GM18873 (cell line): ENCODE measurements around the gene NAA11.
A peak's percentile ranks its signal among the peaks of the same experiment; 100 is the strongest.

Experiments used
- ATAC-seq: cut with Tn5 transposase; IDR thresholded peaks from one replicate; pipeline ENCODE4 v1.9.1; 2021; ENCODE audit warnings: mild to moderate bottlenecking, moderate library complexity, moderate number of reproducible peaks; ENCODE audit not compliant: unreplicated experiment, low FRiP score

The NAA11 gene

DNA sequence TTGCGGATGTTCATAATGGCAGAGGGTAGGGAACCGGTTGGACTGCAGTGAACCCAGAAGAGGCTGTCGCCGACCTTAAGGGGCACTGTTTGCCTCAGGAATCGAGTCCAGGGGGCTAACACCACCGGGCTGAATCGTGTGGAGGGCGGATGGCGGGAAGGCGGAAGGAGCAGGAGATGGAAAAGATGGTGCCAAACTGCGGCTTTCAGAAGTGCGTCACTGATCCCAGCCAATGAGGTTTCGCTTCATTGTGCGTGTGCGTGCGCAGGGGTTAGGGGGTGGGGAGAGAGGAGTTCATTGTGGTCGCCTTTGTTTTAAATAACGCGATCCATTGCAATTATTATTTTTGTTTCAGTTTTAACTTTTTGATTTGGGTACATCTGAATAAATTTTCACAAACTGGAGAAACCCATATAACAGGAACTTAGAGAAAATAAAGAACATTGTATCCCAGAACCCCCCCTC lies at the start of gene NAA11:
Gene NAA11 (minus strand): TSS at position 198 of the 465 bp plus-strand sequence. CDS start 184 bp downstream, at position 14.
- ATAC-seq = no peak

DNA sequence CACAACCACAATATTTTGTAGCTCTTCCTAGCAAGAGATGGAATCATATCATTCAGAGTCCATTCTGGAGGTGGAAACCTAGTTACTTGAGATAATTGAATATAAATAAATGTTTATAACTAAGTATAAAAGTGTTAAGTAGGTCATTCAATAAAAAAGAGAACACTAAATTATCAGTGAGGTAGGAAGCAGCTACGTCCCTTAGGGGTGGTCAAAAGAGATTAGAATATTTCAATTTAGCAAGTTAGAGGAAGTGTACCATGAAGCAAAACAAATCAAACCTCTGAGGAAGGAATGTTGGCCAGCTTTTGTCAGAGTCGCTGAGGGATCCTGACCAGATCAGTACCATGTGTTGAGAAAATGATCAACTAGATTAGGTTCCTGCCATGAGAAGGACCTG lies 44.2 kb upstream of the NAA11 start:
- ATAC-seq = no peak

GRCh38 chr4:79367096-79367495 lies 41.2 kb upstream of the NAA11 start:
- ATAC-seq = no peak

DNA sequence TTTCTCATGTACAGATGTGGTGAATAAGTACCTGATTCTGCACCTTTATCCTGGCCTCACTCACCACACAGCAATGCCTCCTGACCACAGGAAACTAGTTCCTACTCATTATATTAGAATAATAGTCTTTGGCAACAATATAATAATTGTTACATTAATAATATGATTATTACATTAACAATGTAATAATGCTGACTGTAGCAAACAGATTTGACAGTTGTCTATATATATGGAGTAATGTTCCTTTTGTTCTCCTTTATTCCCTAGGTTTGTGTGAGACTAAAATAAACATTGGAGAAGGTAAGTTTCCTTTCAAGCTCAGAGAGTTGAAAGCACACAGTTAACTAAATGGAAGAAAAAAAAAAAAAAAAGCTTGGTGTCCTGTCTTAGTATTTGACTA lies 40.6 kb upstream of the NAA11 start:
- ATAC-seq = no peak

DNA sequence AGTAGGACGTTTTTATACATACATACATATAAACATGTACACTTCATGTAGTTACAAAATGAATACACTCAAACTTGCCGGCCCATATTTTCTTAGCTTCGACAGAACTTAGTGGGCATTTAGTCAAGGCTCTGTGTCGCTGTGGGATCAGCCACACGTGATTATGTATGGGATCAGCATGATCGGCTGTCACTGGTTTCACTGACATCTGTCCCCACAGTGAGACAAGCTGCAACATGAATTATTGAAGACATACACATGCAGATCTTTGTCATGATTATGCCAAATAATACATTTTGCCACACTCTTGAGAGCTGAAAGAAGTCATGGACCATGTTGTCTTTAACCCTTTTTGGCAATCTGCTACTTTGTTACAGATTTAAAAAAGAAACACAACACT lies 38.2 kb upstream of the NAA11 start:
- no peak for ATAC-seq

- no peak for ATAC-seq
Measured at GRCh38 chr4:79362626-79363025, 36.8 kb upstream of the NAA11 start.

GRCh38 chr4:79360006-79360405 lies 34.1 kb upstream of the NAA11 start:
- ATAC-seq = no peak

GRCh38 chr4:79358438-79358837 lies 32.6 kb upstream of the NAA11 start:
- ATAC-seq = no peak

DNA sequence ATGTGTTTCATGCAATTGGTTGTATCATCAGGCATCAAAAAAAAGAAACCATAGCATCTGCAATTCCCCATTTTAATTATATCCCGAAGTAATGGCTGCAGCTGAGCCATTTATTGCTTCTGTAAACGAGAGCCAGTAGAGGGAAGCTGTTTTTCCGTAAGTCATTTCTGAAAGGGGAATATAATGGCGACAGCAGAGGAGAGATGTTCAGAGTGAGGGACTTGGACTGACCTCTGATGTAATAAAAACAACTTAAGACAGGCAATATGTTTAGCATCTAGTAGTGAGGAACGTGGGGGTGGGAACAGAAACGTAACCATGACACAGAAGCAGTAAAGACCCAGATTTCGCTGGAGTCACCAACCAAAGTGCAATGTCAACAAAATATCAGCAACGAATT lies 31.5 kb upstream of the NAA11 start:
- no peak for ATAC-seq

DNA sequence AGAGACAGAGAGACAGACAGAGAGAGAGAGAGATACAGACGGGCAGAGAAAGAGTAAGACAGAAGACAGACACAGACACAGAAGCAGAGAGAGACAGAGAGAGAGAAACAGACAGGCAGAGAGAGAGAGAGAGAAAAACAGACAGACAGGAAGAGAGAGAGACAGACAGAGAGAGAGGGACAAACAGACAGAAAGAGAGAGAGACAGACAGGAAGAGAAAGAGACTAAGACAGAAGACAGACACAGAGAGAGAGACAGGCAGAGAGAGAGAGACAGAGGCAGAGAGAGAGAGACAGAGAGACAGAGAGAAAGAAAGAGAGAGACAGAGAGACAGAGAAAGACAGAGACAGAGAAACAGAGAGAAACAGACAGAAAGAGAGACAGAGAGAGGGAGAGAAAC lies 27.2 kb upstream of the NAA11 start:
- no peak for ATAC-seq

GRCh38 chr4:79348405-79348804 lies 22.5 kb upstream of the NAA11 start:
- no peak for ATAC-seq

- ATAC-seq = no peak
Measured at GRCh38 chr4:79341893-79342653, 16.2 kb upstream of the NAA11 start.

- no peak for ATAC-seq
Measured at GRCh38 chr4:79340568-79340967, 14.7 kb upstream of the NAA11 start.

GRCh38 chr4:79338148-79338547 lies 12.3 kb upstream of the NAA11 start:
- ATAC-seq = peak; percentile 68

DNA sequence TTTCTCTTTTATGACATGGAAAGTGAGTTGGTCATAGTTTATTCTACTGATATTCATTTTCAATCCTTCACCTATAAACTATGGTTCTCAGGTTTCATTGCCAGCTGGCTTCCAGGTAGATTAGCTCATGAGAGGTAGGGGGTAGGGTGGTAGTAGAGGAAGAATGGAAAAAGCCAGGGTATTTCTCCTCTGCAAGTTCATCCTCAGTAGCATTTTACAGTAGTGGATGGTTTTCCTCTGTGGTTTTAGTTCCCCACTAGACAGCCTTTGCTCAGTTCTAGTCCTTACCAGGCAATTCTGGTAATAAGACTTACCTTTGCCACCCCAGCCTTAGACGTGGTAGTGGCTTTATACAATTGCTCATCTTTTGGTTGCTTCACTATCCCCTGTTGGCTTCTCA lies 8.9 kb upstream of the NAA11 start:
- no peak for ATAC-seq

GRCh38 chr4:79334341-79334740 lies 8.5 kb upstream of the NAA11 start:
- no peak for ATAC-seq

- no peak for ATAC-seq
Measured at GRCh38 chr4:79331126-79331876, 5.4 kb upstream of the NAA11 start.

DNA sequence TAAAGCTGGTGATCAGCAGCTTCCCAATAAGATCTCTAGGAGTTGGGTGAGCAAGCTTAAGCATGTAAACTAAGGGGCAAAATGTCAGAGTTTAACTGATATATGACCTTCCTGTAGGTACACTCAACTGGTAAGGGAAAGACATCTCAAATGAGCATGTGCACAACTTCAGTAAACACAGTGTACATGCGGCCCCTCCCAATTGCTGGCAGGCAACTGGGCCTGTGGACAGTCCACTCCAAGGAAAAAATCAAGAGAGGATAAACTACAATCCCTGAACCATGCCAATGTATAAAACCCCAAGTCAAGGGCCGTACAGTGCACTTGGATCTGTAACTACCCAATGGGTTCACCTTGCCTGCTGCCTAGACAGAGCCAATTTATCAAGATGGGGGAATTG lies 4.9 kb upstream of the NAA11 start:
- ATAC-seq = no peak

- no peak for ATAC-seq
Measured at GRCh38 chr4:79325436-79325835, 425 bp downstream of the NAA11 start.

GRCh38 chr4:79319975-79320374 lies 5.9 kb downstream of the NAA11 start:
- ATAC-seq = no peak

GRCh38 chr4:79317711-79318110 lies 8.2 kb downstream of the NAA11 start:
- no peak for ATAC-seq

- no peak for ATAC-seq
Measured at GRCh38 chr4:79315891-79316290, 10.0 kb downstream of the NAA11 start.
